Vagina (tissue), 2 donors: ENCODE results near the gene LHFPL3.

Experiments used
- CTCF ChIP-seq, 3 experiments: fragments of 450-650 bp in 2 of 3; fragments of 200-600 bp in 1 of 3; sonication (generic) in 1 of 3; IDR thresholded peaks; one replicate each; pipeline ENCODE4 v1.5.1; 2017 to 2019; ENCODE audit warnings: antibody characterized with exemption in 3 of 3, mild to moderate bottlenecking in 2 of 3, moderate library complexity in 2 of 3
- POLR2A ChIP-seq, 2 donors: fragments of 450-650 bp; IDR thresholded peaks; one replicate each; pipeline ENCODE4 v1.6.1; 2017; ENCODE audit warnings: antibody characterized with exemption in 2 of 2, mild to moderate bottlenecking in 2 of 2, moderate library complexity in 2 of 2

GRCh38 chr7:104794589-104794988 is 466.2 kb downstream of the LHFPL3 start:
- no peak for TF ChIP-seq CTCF (IDR thresholded peaks at IDR 0.05)
- TF ChIP-seq POLR2A (IDR thresholded peaks at IDR 0.05), result no peak
